PFSK-1 (cell line): ENCODE data around the gene SEPTIN7.

ENCODE experiments used
- TAF1 ChIP-seq: IDR thresholded peaks from 2 replicates; pipeline ENCODE4 v1.6.1; 2012; ENCODE audit warnings: low read length, control low read depth, borderline replicate concordance; ENCODE audit not compliant: insufficient read depth
- TF ChIP-seq, protein P1 (sequence below), 2 experiments: IDR thresholded peaks; 2 replicates each; pipeline versions ENCODE4 v1.6.1 to v1.8.0; 2011 to 2012; ENCODE audit warnings: low read depth in 2 of 2, low read length in 2 of 2, control low read depth in 1 of 2, inconsistent platforms in 1 of 2, mild to moderate bottlenecking in 1 of 2, moderate library complexity in 1 of 2; ENCODE audit not compliant: insufficient read depth in 1 of 2

- TF ChIP-seq TAF1, result no peak
- TF ChIP-seq, protein P1, sequence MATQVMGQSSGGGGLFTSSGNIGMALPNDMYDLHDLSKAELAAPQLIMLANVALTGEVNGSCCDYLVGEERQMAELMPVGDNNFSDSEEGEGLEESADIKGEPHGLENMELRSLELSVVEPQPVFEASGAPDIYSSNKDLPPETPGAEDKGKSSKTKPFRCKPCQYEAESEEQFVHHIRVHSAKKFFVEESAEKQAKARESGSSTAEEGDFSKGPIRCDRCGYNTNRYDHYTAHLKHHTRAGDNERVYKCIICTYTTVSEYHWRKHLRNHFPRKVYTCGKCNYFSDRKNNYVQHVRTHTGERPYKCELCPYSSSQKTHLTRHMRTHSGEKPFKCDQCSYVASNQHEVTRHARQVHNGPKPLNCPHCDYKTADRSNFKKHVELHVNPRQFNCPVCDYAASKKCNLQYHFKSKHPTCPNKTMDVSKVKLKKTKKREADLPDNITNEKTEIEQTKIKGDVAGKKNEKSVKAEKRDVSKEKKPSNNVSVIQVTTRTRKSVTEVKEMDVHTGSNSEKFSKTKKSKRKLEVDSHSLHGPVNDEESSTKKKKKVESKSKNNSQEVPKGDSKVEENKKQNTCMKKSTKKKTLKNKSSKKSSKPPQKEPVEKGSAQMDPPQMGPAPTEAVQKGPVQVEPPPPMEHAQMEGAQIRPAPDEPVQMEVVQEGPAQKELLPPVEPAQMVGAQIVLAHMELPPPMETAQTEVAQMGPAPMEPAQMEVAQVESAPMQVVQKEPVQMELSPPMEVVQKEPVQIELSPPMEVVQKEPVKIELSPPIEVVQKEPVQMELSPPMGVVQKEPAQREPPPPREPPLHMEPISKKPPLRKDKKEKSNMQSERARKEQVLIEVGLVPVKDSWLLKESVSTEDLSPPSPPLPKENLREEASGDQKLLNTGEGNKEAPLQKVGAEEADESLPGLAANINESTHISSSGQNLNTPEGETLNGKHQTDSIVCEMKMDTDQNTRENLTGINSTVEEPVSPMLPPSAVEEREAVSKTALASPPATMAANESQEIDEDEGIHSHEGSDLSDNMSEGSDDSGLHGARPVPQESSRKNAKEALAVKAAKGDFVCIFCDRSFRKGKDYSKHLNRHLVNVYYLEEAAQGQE (IDR thresholded peaks at IDR 0.05; ENCODE audit: insufficient read depth in 1 of 2, low read depth in 2 of 2, low read length in 2 of 2), result 0 out of 4 replicates have a peak, but pooled peaks of 1 of the 2 experiments have one; percentile 23
Measured at GRCh38 chr7:35792873-35793489, 7.9 kb upstream of the SEPTIN7 start.
